Left hindlimb (tissue), 1 donor: ENCODE results near the gene EFCAB12.
A peak's percentile ranks its signal among the peaks of the same experiment; 100 is the strongest.
"Not testable (repeated sequence)": the region's sequence is repeated elsewhere in the genome, so short reads cannot be mapped to it uniquely, and the experiment has no call there.

Experiments used
- DNase-seq: peaks from one replicate; pipeline ENCODE4 v3.0.0-alpha.2; 2018

Gene EFCAB12

DNA sequence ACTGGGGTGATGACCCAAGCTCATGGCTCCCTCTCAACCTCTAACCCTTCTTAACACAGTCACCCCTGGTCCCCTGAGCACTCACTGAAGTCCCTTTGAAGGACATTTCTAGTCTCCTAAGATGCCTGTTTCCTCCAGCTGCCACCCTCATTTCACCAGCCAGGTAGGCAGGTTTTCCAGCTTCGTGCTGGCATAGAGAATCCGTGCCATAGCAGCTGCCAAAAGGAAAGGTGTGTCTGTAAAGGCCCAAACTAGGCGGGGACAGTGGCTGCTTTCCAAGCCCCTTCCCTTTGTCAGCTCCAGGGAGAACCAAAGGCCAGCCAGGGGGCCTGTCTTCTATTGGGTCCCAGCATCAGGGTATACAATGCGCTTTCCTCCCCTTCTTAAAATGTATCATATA, 36.9 kb downstream of the EFCAB12 start:
- not testable (repeated sequence) for DNase-seq

DNA sequence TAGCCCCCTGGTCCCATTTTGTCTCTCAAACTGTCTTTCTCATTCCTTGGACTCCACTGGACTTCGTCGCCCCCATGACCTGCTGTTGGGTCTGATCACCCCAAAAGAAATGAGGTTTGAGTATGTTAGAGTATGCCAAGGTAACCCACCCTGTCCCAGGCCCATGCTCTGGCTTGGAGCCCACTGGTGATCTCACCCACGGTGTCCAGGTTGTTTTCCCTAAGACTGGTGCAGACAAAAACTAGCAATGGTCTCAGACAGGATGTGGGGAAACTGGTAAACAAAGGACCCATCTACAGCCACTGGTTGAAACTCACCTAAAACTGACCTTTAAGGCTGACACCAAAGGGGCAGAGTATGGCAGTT, 38.9 kb downstream of the EFCAB12 start:
- DNase-seq, result no peak

DNA sequence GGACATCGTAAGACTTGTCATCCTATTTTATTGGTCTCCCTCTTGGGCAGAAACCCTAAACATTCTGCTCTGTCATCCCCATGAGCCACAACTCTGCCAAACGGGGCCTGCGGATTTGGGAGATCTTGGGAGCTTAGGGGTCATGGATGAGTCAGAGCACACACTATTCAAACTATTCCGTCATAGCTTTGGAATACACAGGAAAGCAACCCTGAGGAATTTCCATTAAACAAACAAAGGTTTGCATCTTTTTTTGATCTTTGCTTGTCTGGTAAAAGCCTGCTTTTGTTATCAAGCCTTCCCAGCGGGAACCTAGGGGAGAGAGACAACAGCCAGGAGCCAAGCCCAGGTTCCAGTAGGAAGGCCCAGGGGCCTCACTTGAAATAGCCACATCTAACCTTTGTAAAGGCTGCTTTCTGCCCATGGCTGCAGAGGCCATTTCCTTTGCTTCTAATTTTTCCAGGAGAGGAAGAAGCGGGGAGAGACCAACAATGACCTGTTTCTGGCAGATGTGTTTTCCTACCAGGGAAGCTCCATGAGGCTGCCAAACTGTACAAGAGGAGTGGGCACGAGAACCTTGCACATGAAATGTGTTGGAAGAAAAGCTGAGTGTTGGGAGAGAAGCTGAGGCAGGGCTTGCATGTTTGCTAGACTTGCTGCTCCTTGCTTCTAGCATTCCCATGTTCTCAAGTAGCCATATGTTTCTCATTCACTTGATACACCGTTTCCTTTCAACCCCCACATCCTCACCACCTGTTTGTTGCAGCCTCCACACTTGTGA, 39.5 kb downstream of the EFCAB12 start:
- DNase-seq, result not testable (repeated sequence)

DNA sequence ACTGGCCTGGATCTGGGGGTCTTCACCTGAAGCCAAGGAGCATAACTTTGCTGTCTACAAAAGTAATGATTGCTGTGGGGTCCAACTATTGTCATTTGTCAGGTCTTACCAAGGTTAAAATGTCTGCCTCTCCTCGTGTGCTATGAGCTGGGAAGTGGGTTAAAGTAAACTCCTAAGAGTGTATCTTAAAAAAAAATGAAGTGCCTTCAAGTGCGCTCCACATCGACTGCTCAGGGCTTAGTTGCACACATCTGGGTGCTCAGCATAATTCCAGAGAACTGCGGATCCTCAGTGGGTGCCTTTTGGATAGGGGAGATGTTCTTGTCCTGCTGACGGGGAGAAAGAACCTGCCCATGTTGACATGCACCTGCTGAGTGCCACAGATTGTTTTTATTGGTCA, 40.9 kb downstream of the EFCAB12 start:
- DNase-seq, result no peak

DNA sequence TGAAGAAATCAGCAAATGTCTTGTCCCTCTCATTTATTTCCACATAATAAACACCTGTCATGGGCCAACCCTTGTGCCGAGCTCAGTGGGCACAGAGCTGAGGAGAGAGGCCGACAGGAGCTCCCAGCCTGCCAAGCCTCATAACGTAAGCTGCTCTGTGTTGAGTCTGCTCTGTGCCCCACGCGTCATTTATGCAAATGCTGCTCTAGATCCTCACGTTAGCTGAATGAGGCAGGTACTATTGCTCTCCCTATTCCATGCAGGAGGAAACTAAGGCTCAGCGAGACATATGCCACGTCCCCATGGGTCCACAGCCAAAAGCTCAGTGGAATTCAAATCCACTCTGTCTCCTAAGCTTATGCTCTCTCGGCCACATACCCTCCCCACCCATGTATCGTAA, 41.5 kb downstream of the EFCAB12 start:
- DNase-seq, result no peak

DNA sequence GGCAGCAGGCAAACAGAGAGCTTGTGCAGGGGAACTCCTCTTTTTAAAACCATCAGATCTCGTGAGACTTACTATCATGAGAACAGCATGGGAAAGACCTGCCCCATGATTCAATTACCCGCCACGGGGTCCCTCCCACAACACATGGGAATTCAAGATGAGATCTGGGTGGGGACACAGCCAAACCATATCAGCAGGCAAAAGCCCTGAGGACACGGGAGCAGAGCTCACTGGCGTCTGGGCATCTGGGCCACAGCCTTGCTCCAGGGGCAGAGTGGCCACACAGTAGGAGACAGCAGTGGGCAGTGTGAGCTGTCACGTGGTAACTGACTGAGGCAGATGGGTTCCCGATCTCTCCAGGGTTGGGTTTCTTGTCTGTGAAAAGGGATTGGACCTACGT, 42.9 kb downstream of the EFCAB12 start:
- not testable (repeated sequence) for DNase-seq

DNA sequence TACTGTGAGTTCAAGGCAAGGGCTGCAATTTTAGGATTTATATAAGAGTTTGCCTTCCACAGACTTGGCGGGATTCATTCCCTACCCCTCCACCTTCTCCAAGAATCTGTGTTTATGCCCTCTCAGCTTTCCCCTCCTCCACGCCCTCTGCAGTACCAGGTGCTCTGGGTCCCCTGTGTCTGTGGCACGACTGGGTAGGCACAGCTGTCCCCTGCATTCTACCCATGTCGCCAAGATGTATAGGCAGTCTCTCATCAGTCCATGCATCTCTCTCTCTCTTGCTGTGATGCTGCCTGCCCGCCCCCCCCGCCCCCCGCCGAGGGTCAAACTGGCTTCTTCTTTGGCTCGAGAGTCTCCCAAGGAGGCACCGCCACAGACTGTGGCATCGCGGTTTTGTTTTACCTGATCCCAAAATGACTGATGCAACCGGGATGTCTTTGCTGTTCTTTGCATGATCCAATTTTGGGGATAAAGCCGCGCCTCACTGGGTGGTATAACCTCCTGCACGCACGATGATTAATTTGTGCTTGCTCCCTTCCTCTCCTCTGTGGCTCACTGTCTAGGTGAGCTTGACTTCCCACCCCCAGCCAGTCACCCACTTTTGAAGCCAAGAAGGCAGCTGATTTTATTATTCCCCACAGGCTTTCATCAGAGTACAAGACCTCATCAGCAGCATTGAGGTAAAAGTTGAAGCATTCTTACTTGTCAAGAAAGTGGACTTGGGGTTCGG, 43.7 kb downstream of the EFCAB12 start:
- DNase-seq, result no peak

DNA sequence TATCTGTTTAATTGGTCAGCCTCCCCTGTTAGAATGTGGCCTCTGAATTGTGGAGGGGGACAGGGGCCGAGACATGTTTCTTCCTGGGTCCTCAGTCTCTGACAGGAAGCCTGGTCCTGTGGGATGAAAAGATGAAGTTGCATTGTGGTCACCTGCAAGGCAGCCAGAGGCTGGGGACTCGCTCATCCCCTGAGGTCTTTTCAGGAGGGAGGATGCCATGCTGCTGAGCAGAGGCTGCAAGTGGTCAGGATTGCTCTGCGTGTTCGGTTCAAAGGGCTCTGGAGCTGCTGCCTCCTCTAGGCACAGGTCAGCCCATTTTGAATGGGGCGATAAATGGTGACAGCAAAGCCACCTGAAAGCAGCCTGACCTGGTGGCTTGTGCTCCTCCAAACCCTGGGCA, 44.3 kb downstream of the EFCAB12 start:
- DNase-seq, result not testable (repeated sequence)

DNA sequence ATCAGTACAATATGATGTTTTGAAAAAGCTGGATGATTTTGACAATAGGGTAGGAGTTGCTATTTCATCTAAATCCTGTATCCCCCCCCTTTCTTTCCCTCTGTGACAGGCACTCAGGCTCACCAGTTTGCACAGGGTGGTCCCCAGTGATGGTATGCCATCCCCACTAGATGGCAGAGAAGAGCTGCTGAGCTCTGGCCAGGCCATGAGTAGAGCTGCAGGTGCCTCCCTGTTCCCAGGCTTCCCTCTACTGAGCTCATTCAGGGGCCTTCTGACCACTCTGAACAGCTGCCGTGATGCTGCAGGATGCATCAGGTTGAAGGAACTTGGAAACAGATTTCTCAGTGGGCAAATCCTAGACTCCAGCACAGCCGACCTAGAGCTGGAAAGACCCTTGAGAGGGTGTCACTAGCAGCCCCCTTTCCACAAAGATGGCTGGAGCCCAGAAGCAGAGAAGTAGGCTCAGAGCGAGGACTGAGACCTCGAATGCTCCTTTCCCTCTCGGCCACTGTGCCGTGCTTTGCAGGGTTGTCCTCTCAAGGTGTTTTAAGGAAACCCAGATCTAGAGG, 45.1 kb downstream of the EFCAB12 start:
- peak; percentile 70 for DNase-seq

DNA sequence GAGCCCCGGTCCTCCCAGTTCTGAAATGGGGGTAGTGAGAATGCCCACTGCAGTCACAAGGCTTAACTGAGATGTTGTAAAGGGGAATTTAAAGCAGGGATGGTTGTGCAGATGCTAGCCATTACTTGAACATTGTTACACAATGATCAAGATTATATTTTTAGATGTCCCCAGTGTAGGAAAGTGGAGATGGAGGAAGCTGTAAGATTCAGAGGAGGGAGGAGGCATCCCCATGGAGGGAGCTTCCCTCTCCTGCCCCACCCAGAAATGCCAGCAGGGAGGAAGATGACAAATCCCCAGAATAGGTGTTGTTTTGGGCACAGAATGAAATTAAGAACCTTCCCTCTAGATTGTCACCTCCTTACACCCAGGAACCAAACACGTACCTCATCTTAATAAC, 46.1 kb downstream of the EFCAB12 start:
- DNase-seq, result no peak

DNA sequence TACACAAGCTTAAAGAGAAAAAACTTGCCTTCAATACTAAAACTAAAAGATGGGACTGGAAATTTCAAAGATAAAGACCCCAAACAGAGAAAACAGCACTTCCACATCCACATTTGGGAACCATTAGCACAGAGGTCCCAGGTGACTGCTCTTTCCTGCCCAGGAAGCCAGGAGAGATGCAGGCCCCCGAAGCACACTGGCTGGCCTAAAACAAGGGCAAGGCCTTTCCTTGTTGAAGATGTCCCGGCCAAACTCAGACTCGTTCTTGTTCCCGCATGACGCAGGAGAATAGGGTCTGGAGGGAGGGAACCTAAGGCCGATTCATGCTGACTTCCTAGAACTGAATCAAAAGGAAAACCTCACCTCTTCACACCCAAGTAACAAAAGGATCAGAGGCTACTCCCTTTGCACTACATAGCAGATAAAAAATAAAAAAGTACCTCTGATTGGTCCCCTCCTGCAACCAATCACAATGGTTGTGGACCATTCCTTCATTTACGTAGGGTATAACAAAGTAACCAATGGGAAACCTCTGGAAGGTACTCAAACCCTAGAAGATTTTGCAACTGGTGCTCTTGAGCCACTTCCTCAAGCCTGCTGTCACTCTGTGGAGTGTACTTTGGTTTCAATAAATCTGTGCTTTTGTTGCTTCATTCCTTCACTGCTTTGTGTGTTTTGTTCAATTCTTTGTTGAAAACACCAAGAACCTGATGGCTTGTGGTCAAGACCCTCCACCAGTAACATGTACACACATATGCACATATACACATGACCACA, 48.7 kb downstream of the EFCAB12 start:
- no peak for DNase-seq

DNA sequence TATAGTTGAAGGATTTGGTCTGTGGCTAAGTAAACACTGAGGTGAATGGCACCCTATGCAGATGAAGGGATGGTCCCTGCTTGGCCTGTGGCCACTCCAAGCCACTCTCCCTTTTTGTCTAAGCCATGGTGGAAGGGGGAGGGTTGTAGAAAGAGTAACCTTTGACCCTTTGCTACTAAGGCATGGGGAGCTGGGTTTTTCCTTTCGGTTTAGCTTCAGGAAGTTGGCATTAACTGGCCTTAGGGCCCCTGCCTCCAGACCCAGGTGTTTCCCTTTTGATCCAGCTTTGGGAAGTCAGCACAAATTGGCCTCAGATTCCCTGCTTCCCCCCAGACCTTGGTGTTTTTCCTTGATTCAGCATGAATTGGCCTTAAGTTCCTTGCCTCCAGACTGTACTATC, 49.5 kb downstream of the EFCAB12 start:
- no peak for DNase-seq

DNA sequence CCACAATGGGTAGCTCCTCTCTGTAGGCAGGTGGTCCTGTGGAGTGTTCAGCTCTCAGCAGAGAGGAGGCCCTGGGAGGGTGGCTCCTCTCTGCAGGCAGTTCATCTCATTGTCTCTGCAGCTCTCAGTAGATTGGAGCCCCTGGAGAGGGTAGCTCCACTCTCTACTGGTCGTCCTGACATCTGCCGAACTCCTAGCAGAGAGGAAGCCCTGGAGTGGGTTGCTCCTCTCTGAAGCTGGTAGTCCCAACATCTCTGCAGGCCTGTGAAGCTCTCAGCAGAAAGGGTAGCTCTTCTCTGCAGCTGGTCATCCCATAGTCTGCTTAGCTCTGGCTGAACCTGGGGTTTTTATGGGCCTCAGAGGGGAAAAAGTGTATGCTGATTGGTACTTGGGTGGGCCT, 50.8 kb downstream of the EFCAB12 start:
- no peak for DNase-seq

DNA sequence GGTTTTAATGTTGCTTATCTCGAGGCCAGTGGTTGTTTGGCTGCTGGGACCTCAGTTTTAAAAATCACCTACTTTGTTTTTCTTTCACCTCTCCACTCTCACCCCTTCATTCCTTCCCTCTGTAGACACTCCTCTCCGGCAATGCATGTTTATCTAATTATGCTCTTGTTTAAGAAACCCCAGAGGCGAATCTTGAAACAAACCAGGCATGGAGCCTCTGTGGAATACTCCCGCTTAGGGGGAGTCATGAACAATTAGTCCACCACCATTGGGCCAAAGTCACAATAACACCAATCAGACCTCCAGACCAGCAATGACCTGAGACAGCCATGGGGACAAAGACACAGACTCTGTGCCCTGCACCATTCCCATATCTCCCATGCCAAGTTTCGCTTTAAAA, 53.3 kb downstream of the EFCAB12 start:
- no peak for DNase-seq

DNA sequence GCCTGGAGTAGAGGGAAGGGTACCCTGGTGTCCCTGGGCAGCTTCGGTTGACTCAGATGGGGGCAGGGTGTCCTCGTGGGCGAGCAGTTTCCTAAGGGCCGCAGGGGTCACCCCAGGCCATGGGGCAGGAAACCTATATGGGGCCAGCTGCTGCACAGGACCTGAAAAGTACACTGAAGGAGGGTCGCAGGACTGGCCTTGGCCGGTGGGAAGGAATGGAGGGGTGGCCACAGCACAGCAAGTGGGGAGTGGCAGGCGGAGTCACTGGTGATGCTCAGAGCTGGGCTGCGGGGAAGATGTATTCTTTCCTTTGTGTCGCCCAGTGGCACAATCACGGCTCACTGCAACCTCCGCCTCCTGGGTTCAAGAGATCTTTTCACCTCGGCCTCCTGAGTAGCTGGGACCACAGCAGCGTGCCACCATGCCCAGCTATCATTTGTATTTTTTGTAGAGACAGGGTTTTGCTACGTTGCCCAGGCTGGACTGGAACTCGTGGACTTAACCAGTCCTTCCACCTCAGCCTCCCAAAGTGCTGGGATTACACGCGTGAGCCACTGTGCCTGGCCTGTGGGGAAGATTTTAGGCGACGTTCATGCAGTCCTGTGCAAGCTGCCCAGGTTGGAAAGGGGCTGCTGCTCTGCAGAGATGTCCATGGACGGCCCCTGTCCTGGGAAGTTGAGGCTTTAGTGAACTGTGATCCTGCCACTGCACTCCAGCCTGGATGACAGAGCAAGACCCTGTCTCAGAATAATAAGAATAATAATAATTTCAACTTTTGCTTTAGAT, 57.2 kb downstream of the EFCAB12 start:
- no peak for DNase-seq

DNA sequence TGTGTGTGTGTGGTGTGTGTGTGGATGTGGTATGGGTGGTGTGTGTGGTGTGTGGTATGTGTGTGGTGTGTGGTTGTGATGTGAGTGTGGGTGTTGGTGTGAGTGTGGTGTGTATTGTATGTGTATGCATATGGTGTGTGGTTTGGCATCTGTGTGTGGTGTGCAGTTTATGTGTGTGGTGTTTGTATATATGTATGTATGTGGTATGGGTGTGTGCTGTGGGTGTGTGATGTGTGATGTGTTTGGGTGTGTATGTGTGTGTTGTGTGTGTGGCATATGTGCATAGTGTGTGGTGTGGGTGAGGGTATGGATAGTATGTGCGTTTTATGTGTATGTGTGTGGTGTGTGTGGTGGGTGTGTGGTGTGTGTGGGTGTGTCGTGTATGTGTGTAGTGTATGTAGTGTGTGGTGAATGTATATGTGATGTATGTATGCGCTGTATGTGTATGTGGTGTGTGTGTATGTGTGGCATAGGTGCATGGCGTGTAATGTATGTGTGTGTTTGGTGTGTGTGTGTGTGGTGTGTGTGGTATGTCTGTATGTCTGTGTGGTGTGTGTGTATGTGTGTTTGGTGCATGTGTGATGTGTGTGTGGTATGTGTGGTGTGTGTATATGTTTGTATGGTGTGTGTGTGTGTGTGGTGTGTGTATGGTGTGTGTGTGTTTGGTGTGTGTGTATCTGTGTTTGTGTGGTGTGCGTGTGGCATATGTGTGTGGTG, 58.0 kb downstream of the EFCAB12 start:
- no peak for DNase-seq

DNA sequence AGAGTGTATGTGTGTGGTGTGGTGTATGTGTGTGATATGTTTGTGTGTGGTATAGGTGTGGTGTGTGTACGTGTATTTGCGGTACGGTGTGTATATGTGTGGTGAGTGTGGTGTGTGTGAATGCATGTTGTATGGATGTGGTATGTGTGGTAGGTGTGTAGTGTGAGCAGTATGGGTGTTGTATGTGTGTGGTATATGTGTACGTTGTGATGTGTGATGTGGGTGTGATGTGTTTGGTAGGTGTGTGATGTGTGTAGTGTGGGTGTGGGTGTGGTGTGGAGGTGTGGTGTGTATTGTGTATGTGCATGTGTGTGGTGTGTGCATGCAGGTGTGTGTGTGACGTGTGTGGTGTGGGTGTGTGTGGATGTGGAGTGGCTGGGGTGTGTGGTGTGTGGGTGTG, 58.7 kb downstream of the EFCAB12 start:
- DNase-seq, result no peak

DNA sequence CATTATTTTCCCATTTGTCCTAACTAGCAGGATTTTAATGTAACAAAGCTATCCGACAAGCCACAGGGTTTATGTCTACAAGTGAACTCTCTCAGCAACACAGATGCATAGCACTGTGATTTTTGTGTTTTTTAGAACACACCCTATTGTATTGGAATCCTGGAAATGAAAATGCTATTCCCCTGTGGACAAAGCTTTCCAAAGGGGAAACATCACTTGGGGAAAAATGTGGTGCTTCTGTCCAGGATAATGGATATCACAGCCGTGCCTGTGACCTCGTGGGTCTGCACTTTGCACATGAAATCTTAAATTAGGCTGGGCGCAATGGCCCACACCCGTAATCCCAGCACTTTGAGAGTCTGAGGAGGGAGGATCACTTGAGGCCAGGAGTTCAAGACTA, 60.6 kb downstream of the EFCAB12 start:
- no peak for DNase-seq

DNA sequence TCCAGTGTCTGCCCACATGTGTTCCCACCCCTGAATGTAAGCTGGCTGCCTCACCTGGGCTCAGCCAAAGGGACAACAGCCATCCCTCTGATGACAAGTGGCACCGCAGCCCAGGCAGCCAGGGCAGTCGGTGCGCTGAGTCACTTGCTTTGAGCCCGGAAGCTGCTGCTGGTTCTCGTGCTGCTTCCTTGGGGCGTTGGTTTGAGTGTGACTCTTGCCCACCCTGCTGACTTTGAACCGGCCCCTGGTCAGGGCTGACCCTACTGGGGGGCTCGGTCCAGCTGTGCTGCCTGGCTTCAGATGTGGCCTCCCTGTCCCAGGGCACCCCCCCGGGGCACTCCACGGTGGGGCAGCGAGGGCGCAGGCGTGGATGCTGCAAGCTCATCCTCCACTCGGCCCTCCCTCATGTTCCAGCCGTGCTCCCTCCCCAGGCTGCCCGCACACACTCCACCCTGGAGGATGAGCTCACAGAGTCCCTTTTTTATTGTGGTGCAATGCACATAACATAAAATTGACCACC, 62.1 kb downstream of the EFCAB12 start:
- no peak for DNase-seq

DNA sequence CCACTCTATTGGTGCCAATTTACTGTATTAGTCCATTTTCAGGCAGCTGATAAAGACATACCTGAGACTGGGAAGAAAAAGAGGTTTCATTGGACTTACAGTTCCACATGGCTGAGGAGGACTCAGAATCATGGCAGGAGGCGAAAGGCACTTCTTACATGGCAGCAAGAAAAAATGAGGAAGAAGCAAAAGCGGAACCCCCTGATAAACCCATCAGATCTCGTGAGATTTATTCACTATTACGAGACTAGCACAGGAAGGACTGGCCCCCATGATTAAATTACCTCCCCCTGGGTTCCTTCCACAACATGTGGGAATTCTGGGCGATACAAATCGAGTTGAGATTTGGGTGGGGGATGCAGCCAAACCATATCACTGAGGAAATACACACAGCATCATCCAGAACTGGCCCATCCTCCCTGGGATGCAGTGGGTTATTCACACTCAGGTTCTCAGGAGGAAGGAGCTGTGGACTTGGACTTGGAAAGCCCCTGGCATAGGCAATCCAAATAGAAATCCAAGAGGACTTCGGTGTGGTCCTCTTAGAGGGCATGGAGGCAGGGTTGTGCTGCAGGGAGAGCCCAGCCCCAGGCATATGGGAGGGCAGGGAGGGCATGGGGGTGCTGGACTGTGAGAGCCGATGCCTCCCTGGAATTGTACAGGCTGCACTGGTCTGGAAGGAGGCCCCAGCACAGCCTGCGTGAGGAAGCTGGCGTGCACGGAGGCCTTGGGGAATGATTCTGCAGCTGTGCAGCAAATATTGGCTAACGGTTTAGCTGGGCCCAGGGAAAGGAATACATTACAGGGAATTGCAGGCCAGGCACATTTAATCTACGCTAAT, 62.9 kb downstream of the EFCAB12 start:
- peak; percentile 61 for DNase-seq

DNA sequence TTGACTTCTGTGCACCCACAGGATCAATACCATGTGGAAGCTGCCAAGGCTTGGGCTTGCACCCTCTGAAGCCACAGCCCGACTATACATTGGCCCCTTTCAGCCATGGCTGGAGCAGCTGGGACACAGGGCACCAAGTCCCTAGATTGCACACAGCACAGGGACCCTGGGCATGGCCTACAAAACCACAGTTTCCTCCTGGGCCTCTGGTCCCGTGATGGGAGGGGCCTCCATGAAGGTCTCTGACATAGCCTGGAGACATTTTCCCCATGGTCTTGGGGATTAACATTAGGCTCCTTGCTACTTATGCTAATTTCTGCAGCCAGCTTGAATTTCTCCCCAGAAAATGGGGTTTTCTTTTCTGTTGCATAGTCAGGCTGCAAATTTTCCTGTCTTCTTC, 63.6 kb downstream of the EFCAB12 start:
- not testable (repeated sequence) for DNase-seq
